ENCODE measurements around the gene ATP1B3.
"Not testable (repeated sequence)": the region's sequence is repeated elsewhere in the genome, so short reads cannot be mapped to it uniquely, and the experiment has no call there.

The ATP1B3 gene

DNA sequence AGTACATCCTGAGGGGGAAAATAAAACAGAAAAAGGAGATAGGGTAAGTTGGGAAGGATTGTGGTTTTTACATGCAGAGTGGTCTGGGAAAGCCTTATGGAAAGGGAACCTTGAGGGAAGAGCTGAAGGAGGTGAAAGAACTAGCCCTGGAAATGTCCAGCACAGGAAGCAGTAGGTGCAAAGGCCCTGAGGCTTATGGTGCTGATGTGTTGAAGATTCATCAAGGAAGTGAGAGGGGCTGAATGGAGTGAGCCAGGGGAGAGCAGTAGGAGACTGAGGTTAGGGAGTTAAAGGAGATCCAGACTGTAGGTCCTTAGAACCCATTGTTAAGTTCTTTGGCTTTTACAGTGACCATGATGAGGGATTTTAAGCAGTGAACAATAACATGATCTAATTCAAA is 33.0 kb downstream of the ATP1B3 start:
- no peak for DNase-seq

DNA sequence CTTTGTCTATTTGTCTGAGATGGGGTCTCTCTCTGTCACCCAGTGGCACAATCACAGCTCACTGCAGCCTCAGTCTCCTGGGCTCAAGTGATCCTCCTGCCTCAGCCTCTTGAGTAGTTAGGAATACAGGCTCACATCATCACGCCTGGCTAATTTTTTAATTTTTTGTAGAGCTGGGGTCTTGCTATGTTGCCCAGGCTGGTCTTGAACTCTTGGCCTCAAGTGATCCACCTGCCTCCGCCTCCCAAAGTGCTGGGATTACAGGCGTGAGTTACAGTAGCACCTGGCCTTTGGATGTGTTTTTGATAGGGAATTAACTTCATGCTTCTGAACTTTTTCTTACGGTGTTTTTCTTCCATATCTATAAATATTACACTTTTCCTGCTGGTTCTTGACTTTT is 33.5 kb downstream of the ATP1B3 start:
- not testable (repeated sequence) for DNase-seq

GRCh38 chr3:141913150-141913811 is 36.8 kb downstream of the ATP1B3 start:
- peak; percentile 50 for DNase-seq

DNA sequence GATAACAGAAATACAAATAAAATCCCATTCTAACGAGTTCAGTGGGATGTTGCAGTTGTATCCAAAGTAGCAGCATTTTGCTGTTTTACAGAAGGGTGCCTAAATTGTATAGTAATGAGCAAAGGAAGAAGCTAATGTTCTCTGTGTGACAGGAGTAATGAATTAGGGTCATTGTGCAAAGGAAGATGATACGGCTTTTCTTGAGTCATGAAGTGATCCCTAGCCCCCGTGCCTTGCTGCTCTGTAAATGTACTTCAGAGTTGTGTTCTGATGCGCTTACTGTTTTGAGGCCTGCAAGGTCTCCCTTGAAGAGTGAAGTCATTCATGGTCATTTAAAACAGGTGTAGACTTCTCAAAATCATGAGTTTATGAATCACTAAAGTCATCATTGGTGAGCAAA is 37.9 kb downstream of the ATP1B3 start:
- DNase-seq: no peak

GRCh38 chr3:141915016-141915415 is 38.6 kb downstream of the ATP1B3 start:
- no peak for DNase-seq

DNA sequence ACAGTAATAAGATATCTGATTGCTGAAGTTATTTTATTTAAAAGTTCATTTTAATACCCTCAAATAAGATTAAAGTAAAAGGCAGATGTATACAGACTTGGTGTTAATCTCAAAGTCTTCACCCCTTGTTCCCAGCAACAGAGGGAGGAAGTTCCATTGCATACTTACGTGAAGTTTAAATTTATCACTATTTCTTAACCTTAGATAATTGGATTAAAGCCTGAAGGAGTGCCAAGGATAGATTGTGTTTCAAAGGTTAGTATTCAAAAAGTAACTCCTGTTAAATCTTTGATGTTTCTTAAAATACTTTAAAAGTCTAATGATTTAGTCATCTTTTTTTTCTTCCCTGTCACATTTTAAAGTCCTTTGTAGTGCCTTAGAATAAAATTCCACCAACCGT is 39.3 kb downstream of the ATP1B3 start:
- no peak for DNase-seq

DNA sequence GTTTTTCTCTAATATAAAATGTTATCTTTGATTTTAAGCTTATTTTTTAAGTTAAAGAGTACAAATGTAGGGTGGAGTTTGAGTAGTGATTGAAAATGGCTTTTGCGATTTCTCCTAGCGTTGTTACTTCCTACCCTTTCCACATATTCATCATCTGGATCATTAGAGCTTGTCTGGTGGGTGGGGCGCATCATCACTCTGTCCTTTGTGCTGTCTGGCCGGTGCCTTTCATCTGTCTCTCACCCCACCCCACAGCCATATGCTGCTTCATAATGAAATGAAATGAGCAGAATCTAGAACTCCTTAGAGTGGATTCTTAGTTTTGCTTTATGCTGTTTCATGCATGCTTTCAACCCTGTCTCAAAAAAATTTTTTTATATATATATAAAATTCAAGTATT is 44.3 kb downstream of the ATP1B3 start:
- no peak for DNase-seq

DNA sequence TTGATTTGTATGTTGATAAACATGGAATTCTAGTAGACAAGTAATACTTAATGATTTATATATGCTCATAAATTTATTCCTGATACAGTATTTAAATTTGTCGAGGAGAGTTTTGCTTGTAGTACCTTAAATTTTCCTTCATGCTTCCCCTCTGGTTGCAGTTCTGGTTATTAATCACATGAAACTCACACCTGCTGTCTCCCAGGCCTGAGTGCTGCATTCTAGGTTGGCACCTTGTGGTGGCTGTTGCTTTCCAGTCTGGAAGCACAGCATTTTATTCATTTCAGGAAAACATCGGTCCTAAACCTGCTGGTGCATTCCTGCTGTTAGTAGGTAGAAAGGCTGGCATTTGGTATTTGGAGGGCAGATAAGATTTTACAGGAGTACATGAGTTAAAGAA is 44.9 kb downstream of the ATP1B3 start:
- no peak for DNase-seq

DNA sequence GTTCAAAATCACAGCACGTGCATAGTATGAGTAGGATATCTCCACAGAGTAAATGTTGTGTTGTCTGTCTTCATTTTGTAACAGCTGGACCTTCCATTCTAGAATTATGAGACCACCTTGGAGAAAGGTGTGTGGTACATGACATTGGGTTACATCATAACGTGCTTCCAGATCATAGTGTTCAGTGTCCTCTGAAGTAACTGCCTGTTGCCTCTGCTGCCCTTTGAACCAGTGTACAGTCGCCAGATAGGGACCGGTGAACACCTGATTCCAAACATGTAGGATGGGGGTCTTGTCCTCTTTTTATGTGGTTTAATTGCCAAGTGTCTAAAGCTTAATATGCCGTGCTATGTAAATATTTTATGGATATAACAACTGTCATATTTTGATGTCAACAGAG is 49.2 kb downstream of the ATP1B3 start:
- DNase-seq: not testable (repeated sequence)

- DNase-seq: no peak
Measured at GRCh38 chr3:141926929-141927328, 50.5 kb downstream of the ATP1B3 start.

- no peak for DNase-seq
Measured at GRCh38 chr3:141928631-141929270, 52.3 kb downstream of the ATP1B3 start.

- DNase-seq: no peak
Measured at GRCh38 chr3:141929341-141929995, 53.0 kb downstream of the ATP1B3 start.

DNA sequence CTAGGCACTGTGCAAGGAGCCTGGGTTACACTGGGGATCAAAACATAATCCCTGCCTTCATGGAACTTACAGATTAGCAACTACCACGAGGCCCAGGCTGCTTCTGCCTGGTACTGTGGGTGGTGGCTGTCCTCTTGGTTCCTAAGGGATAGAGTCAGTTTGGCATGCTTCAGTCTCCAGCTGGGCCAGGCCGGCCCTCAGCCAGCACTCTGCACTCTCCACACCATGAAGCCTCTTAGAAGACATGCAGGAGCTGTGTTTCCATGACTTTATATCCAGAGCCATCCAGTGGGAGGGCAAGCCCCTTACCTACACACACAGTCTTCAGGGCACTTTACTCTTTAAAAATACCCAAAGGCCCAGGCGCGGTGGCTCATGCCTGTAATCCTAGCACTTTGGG is 54.4 kb downstream of the ATP1B3 start:
- DNase-seq: no peak

- no peak for DNase-seq
Measured at GRCh38 chr3:141933421-141934300, 57.2 kb downstream of the ATP1B3 start.

- DNase-seq: no peak
Measured at GRCh38 chr3:141934354-141934753, 57.9 kb downstream of the ATP1B3 start.

DNA sequence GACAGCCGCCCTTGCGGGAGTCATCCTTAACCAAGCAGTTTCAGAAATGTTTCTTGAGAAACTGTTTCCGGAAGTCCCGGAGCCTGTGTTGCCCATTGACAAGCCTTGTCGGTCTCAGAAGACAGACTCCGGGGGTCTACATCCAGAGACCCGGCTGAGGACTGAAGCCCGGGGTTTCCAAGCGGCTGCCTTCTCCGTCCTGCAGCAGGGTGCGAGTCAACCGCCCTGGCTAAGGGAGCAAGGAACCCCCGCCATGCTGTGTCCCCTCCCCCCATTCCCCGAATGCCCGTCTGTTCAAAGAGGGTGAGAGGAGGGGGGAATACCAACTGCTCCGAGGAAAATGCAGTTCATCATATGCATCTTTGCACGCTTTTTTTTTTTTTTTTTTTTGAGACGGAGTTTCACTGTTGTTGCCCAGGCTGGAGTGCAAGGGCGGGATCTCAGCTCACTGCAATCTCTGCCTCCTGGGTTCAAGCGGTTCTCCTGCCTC is 61.6 kb downstream of the ATP1B3 start:
- no peak for DNase-seq

GRCh38 chr3:141939759-141940158 is 63.3 kb downstream of the ATP1B3 start:
- DNase-seq: no peak

GRCh38 chr3:141940194-141940776 is 63.8 kb downstream of the ATP1B3 start:
- peak; percentile 71 for DNase-seq

DNA sequence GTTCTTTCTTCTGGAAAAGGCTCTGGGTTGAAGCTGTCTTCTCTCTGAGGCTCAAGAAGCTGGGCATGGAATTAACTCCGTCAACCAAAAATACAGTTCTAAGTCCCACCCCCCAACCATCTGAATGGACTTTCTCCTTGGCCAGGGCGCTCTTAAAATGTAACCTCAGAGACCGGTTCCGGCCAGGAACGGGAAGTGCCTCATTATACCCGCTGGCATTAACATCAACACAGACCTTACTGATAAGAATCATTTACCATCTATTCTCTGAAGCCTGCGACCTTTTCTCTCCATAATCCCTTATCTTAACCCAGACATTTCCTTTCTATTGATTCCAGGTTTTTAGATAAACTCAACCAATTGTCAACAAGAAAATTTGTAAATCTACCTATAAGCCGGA is 64.7 kb downstream of the ATP1B3 start:
- no peak for DNase-seq

GRCh38 chr3:141942006-141942405 is 65.6 kb downstream of the ATP1B3 start:
- no peak for DNase-seq

DNA sequence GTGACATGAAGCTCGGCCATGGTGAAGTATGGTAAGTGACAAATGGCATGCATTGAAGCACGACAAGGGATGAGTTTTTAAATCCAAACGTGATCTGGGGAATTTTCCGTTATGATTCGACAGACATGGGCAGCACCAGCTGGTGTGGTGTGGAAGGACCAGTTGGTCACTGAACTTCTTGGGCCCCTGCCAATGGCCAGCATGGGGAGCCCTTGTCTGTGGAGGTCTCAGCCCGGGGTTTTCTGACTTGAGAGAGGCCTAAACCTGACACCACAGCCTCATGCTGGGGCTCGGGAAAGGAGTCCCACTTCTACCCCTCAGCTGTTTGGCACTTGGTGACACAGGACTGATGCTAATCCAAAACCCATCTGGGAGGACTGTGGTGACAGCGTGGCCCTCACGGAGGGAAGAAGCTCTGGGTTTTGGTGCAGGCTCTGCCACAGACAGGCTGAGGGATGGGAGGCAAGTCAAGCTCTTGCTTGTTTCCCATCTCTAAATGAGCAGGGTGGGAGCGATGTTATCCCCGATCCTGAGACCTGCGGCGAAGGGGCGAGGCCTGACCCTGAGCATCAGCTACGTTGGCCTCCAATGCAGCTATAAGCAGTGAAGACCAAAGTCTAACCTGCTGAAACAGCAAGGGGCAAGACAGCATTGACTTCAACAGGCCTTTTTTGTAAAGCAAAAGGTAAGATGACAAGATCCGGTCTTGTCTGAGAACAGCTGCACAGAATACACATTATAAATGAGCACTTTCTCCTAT is 69.5 kb downstream of the ATP1B3 start:
- DNase-seq: no peak

- DNase-seq: no peak
Measured at GRCh38 chr3:141949399-141949798, 73.0 kb downstream of the ATP1B3 start.

Measured in stimulated activated CD8-positive, alpha-beta memory T cell treated with anti-CD3 and anti-CD28 coated beads, Interleukin-4, amount 100 ng/mL, for 48 hours (primary cell).